Endothelial cell (in vitro differentiated cells): ENCODE data around the gene RFX8. TPM values are rescaled to one million over a fixed set of nuclear protein-coding genes. Genes with fewer than 3 reads are reported as not detected.

Experiments used
- DNase-seq: peaks from one replicate; pipeline ENCODE4 v3.0.0; 2021; ENCODE audit warnings: low spot score
- H3K27ac Mint-ChIP-seq: one replicate; pipeline ENCODE4 v1.8.0; 2021; ENCODE audit warnings: mixed read lengths, inconsistent platforms; ENCODE audit not compliant: unreplicated experiment
- H3K27me3 Mint-ChIP-seq: one replicate; pipeline ENCODE4 v1.8.0; 2021; ENCODE audit warnings: mild to moderate bottlenecking, moderate library complexity, mixed read lengths, inconsistent platforms; ENCODE audit not compliant: unreplicated experiment
- H3K36me3 Mint-ChIP-seq: one replicate; pipeline ENCODE4 v1.8.0; 2021; ENCODE audit warnings: mild to moderate bottlenecking, low read depth, mixed read lengths, inconsistent platforms; ENCODE audit not compliant: unreplicated experiment
- H3K4me1 Mint-ChIP-seq: one replicate; pipeline ENCODE4 v1.8.0; 2021; ENCODE audit warnings: mild to moderate bottlenecking, mixed read lengths, inconsistent platforms; ENCODE audit not compliant: unreplicated experiment
- H3K4me3 Mint-ChIP-seq: one replicate; pipeline ENCODE4 v1.8.0; 2021; ENCODE audit warnings: mild to moderate bottlenecking, mixed read lengths, inconsistent platforms; ENCODE audit not compliant: unreplicated experiment
- H3K9me3 Mint-ChIP-seq: one replicate; pipeline ENCODE4 v1.8.0; 2021; ENCODE audit warnings: mixed read lengths, inconsistent platforms; ENCODE audit not compliant: unreplicated experiment
- total RNA-seq: library from RNA; stranded (reverse); fragmentation: NEBNext Ultra II Directional; extraction: Animal tissue kit (Norgen Biotek cat#: 25700); gene quantifications from one replicate; pipeline ENCODE4 v1.2.1, GENCODE V29; 2021; ENCODE audit not compliant: unreplicated experiment
- TF ChIP-seq, protein P1 (sequence below): fragments of 200-600 bp; sonication (generic); IDR thresholded peaks from one replicate; pipeline ENCODE4 v1.5.0; 2021; ENCODE audit warnings: antibody characterized with exemption; ENCODE audit not compliant: unreplicated experiment

Gene RFX8
- total RNA-seq, 1 donor from 2014 or later: 5.0 TPM

DNA sequence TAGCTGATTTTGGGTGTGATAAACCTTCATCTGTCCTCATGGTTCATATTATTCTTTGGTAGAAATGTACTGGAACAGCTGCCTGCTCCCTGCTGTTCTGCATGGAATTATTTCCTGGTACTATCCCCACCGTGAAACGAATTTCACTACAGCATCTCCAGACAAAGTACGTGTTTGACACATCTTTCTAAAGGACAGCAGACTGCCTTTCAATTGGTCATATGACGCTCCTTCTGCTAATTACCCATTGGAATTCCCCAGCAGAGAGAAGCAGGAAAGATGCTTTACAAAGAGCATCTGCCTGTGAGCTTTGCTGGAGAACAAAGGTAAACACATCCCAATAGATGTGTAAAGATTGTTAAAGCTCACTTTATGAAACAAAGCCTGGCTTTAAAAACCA is 4.4 kb upstream of the RFX8 start:
- no peak overlapping the region for H3K27ac Mint-ChIP-seq
- H3K27me3 Mint-ChIP-seq: peaks cover 2% of the 10 kb centered on the region
- TF ChIP-seq, protein P1, sequence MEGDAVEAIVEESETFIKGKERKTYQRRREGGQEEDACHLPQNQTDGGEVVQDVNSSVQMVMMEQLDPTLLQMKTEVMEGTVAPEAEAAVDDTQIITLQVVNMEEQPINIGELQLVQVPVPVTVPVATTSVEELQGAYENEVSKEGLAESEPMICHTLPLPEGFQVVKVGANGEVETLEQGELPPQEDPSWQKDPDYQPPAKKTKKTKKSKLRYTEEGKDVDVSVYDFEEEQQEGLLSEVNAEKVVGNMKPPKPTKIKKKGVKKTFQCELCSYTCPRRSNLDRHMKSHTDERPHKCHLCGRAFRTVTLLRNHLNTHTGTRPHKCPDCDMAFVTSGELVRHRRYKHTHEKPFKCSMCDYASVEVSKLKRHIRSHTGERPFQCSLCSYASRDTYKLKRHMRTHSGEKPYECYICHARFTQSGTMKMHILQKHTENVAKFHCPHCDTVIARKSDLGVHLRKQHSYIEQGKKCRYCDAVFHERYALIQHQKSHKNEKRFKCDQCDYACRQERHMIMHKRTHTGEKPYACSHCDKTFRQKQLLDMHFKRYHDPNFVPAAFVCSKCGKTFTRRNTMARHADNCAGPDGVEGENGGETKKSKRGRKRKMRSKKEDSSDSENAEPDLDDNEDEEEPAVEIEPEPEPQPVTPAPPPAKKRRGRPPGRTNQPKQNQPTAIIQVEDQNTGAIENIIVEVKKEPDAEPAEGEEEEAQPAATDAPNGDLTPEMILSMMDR: no peak
- DNase-seq: no peak
- no peak overlapping the region for H3K4me3 Mint-ChIP-seq
- no peaks in the 10 kb centered on the region for H3K9me3 Mint-ChIP-seq
- no peaks in the 10 kb centered on the region for H3K36me3 Mint-ChIP-seq
- peaks cover 38% of the 10 kb centered on the region for H3K4me1 Mint-ChIP-seq

- no peaks in the 10 kb centered on the region for H3K27me3 Mint-ChIP-seq
- no peaks in the 10 kb centered on the region for H3K36me3 Mint-ChIP-seq
- TF ChIP-seq, protein P1: no peak
- DNase-seq: no peak
- no peaks in the 10 kb centered on the region for H3K9me3 Mint-ChIP-seq
- H3K4me1 Mint-ChIP-seq: peaks cover 38% of the 10 kb centered on the region
- no peak overlapping the region for H3K27ac Mint-ChIP-seq
- H3K4me3 Mint-ChIP-seq: no peak overlapping the region
Observed at GRCh38 chr2:101478181-101479001, 3.5 kb upstream of the RFX8 start.

GRCh38 chr2:101477556-101477955 is 2.6 kb upstream of the RFX8 start:
- TF ChIP-seq, protein P1: no peak
- Mint-ChIP-seq H3K4me3 (no peak overlapping the region), H3K9me3 (no peaks in the 10 kb centered on the region), H3K27ac (no peak overlapping the region), H3K27me3 (no peaks in the 10 kb centered on the region), H3K4me1 (peaks cover 45% of the 10 kb centered on the region), H3K36me3 (no peaks in the 10 kb centered on the region)
- no peak for DNase-seq

- H3K27ac Mint-ChIP-seq: no peak overlapping the region
- H3K4me1 Mint-ChIP-seq: peaks cover 49% of the 10 kb centered on the region
- H3K9me3 Mint-ChIP-seq: no peaks in the 10 kb centered on the region
- TF ChIP-seq, protein P1: no peak
- DNase-seq: no peak
- no peak overlapping the region for H3K4me3 Mint-ChIP-seq
- no peaks in the 10 kb centered on the region for H3K27me3 Mint-ChIP-seq
- no peaks in the 10 kb centered on the region for H3K36me3 Mint-ChIP-seq
Observed at GRCh38 chr2:101476605-101477208, 1.8 kb upstream of the RFX8 start.
